Upper lobe of left lung (tissue), 6 donors: ENCODE data around the gene FBXW11. TPM values are rescaled to one million over a fixed set of nuclear protein-coding genes. Genes with fewer than 3 reads are reported as not detected.
A peak's percentile ranks its signal among the peaks of the same experiment; 100 is the strongest.

ENCODE experiments used
- ATAC-seq, 2 donors: fragments of 200-7000 bp; cut with Tn5 transposase; one replicate each; pipeline ENCODE4 v1.9.1; 2022; ENCODE audit warnings: mild to moderate bottlenecking in 2 of 2, moderate library complexity in 2 of 2; ENCODE audit not compliant: low FRiP score in 2 of 2
- DNase-seq, 2 donors: peaks; one replicate each; pipeline ENCODE4 v3.0.0-alpha.2; 2019 to 2020
- H3K27ac ChIP-seq, 4 donors: fragments of 200-600 bp; sonication (generic); one replicate each; pipeline ENCODE4 v1.5.1; 2016 to 2019
- H3K27me3 ChIP-seq, 4 donors: fragments of 200-600 bp; sonication (generic); one replicate each; pipeline ENCODE4 v1.5.1; 2017 to 2019
- H3K36me3 ChIP-seq, 4 donors: fragments of 200-600 bp; sonication (generic); one replicate each; pipeline ENCODE4 v1.5.1; 2016 to 2019
- H3K4me1 ChIP-seq, 4 donors: fragments of 200-600 bp; sonication (generic); one replicate each; pipeline ENCODE4 v1.5.1; 2018 to 2019
- H3K4me3 ChIP-seq, 4 donors: fragments of 200-600 bp; sonication (generic); one replicate each; pipeline ENCODE4 v1.5.1; 2017 to 2019; ENCODE audit warnings: mild to moderate bottlenecking in 2 of 4, moderate library complexity in 1 of 4
- H3K9me3 ChIP-seq, 4 donors: fragments of 200-600 bp; sonication (generic); one replicate each; pipeline ENCODE4 v1.5.1; 2018 to 2019
- EP300 ChIP-seq, 4 donors: sonication (generic); formaldehyde crosslinking; IDR thresholded peaks; one replicate each; pipeline ENCODE4 v1.5.1; 2017; ENCODE audit warnings: antibody characterized with exemption in 4 of 4, control low read depth in 2 of 4
- POLR2A ChIP-seq, 4 donors: fragments of 450-650 bp; IDR thresholded peaks; one replicate each; pipeline ENCODE4 v1.5.1; 2016 to 2017; ENCODE audit warnings: antibody characterized with exemption in 4 of 4, mild to moderate bottlenecking in 2 of 4
- POLR2AphosphoS5 ChIP-seq, 2 donors: sonication (generic); formaldehyde crosslinking; IDR thresholded peaks; one replicate each; pipeline ENCODE4 v1.5.1; 2017; ENCODE audit warnings: antibody characterized with exemption in 2 of 2
- WGBS, 2 donors: methylation state at CpG; one replicate each; pipeline ENCODE4 v1.1.5; 2017 to 2018; 5-methylcytosine and 5-hydroxymethylcytosine counted together
- total RNA-seq, 6 donors: library from RNA; depleted of rRNA in 4 of 6; stranded (reverse); fragments of >200 nt in 4 of 6; gene quantifications; one replicate each; pipeline versions ENCODE4 v1.1.0 to v1.2.1, GENCODE V29; 2016 to 2021
- TF ChIP-seq, protein P1 (sequence below), 6 experiments: fragments of 450-650 bp in 4 of 6; fragments of 200-600 bp in 2 of 6; sonication (generic) in 2 of 6; IDR thresholded peaks; one replicate each; pipeline ENCODE4 v1.5.1; 2016 to 2019; ENCODE audit warnings: antibody characterized with exemption in 6 of 6
- donor health status: DM: no; HTN: no; CAD: no; lungs with moderate emphysema.
- donor health status: DM: no; HTN: yes; CAD: no; lungs with severe emphysema.

Gene FBXW11
- total RNA-seq, 6 donors from 2014 or later = 37.2 to 80.0 (median 48.9) TPM

DNA sequence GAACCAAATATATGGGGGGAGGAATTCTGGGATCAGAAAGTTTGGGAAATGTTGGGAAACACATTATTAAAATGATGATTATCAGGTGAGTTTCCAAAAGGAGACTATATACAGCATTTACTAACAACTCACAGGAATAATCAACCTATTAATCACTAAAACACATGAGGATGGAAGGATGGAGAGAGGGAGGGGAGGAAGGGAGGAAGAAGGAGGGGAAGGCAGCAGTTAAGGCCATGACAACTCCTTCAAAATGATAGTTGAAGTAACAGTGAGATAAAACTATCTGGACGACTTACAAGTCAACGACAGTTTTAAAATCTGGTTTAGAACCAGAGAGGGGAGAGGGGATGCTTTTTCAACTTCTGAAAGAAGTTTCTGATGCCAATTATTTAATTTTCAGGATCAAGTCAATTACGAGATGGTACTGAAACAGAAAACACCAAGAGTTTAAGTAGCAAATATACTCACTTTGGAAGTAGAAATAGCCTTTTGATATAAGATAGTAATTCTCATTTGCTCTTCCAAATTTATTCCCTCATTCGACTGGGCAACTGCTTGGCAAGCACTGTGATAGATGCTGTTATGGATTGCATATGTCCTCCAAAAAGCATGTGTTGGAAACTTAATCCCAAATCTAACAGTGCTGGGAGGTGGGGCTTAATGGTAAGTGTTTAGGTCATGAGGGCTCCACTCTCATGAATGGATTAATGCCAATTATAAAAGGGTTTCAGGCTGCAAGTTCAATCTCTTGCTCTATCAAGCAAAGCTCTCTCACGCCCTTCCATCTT is 30.4 kb downstream of the FBXW11 start:
- no peaks in the 10 kb centered on the region for H3K36me3 ChIP-seq
- no peak for TF ChIP-seq EP300 (IDR thresholded peaks at IDR 0.05)
- TF ChIP-seq, protein P1, sequence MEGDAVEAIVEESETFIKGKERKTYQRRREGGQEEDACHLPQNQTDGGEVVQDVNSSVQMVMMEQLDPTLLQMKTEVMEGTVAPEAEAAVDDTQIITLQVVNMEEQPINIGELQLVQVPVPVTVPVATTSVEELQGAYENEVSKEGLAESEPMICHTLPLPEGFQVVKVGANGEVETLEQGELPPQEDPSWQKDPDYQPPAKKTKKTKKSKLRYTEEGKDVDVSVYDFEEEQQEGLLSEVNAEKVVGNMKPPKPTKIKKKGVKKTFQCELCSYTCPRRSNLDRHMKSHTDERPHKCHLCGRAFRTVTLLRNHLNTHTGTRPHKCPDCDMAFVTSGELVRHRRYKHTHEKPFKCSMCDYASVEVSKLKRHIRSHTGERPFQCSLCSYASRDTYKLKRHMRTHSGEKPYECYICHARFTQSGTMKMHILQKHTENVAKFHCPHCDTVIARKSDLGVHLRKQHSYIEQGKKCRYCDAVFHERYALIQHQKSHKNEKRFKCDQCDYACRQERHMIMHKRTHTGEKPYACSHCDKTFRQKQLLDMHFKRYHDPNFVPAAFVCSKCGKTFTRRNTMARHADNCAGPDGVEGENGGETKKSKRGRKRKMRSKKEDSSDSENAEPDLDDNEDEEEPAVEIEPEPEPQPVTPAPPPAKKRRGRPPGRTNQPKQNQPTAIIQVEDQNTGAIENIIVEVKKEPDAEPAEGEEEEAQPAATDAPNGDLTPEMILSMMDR (IDR thresholded peaks at IDR 0.05) = no peak
- TF ChIP-seq POLR2AphosphoS5 (IDR thresholded peaks at IDR 0.05) = no peak
- no peak for TF ChIP-seq POLR2A (IDR thresholded peaks at IDR 0.05)
- peaks cover 3 to 32% (median 9%) of the 10 kb centered on the region in 4 donors for H3K4me1 ChIP-seq
- peaks cover 3 to 21% (median 12%) of the 10 kb centered on the region in 4 donors for H3K9me3 ChIP-seq
- no peak overlapping the region for H3K27ac ChIP-seq
- H3K27me3 ChIP-seq = no peaks in the 10 kb centered on the region
- ATAC-seq = no peak
- H3K4me3 ChIP-seq = no peak overlapping the region
- WGBS, 2 donors = 75 to 77% methylated on average over 5 of the region's 5 CpGs
- DNase-seq = no peak

DNA sequence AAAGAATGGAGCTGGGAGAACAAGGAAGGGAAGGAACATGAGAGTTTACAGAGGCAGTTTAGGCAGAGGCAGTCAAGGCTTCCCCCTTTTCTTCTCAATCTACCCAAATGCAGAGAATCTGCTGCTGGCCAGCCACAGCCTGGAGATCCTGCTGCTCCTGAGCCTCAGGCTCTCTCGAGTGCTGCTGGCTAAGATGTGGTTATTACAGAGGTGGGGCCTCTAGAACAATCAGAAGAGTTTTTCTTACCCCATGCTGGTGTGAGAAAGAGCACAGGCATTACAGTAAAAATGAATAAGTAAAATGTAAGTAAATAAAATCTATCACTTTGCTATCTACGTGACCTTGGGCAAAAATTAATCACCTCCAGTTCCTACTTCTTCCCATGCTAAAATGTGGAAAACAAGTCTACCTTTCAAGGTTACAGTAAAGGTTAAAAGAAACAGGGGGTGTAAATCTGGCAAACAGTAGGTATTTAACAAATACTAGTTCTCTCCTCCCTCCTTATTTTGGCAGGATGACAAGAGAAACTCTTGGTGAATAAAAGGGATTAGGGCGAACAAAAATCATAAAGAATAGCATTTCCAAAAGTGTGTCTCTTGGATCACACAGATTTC is 31.1 kb downstream of the FBXW11 start:
- no peaks in the 10 kb centered on the region for H3K36me3 ChIP-seq
- ATAC-seq (no peak), DNase-seq (peak in 1 of 2 donors; percentile 36)
- H3K27ac ChIP-seq = no peak overlapping the region
- H3K4me1 ChIP-seq = peaks cover 3 to 32% (median 9%) of the 10 kb centered on the region in 4 donors
- no peak for TF ChIP-seq POLR2A (IDR thresholded peaks at IDR 0.05)
- TF ChIP-seq EP300 (IDR thresholded peaks at IDR 0.05) = no peak
- H3K27me3 ChIP-seq = no peaks in the 10 kb centered on the region
- no peak overlapping the region for H3K4me3 ChIP-seq
- WGBS, 2 donors = 59 to 66% methylated on average over 3 of the region's 3 CpGs
- peaks cover 2 to 17% (median 11%) of the 10 kb centered on the region in 4 donors for H3K9me3 ChIP-seq

DNA sequence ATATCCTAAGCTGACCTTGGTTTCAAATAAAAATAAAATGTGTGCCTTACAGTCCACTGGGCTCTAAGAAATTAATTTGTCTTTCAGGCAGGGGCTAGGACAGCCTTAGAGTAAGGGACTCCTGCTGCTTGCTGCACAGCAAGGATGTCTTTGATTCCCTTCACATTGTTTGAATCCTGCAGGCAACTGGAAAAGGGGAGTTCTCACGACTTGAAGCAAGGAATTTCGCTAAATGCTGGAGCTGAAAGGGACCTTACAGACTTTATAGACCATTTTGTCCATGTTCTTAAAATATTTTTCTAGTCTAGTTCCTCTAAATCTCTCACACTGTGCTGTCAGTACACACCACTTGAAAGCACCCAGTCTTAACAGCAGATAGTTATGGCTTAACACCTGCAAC is 35.6 kb downstream of the FBXW11 start:
- Histone ChIP-seq H3K9me3 (no peaks in the 10 kb centered on the region), H3K36me3 (no peaks in the 10 kb centered on the region), H3K27me3 (no peaks in the 10 kb centered on the region), H3K27ac (no peak overlapping the region), H3K4me1 (peaks cover 8 to 41% (median 15%) of the 10 kb centered on the region in 4 donors), H3K4me3 (no peak overlapping the region)
- ATAC-seq = no peak
- no peak for DNase-seq
- WGBS, 2 donors = 81 to 94% methylated on average over 2 of the region's 2 CpGs
- TF ChIP-seq POLR2AphosphoS5 (IDR thresholded peaks at IDR 0.05) (no peak), POLR2A (IDR thresholded peaks at IDR 0.05) (no peak), EP300 (IDR thresholded peaks at IDR 0.05) (no peak)
- TF ChIP-seq, protein P1 (IDR thresholded peaks at IDR 0.05) = no peak

DNA sequence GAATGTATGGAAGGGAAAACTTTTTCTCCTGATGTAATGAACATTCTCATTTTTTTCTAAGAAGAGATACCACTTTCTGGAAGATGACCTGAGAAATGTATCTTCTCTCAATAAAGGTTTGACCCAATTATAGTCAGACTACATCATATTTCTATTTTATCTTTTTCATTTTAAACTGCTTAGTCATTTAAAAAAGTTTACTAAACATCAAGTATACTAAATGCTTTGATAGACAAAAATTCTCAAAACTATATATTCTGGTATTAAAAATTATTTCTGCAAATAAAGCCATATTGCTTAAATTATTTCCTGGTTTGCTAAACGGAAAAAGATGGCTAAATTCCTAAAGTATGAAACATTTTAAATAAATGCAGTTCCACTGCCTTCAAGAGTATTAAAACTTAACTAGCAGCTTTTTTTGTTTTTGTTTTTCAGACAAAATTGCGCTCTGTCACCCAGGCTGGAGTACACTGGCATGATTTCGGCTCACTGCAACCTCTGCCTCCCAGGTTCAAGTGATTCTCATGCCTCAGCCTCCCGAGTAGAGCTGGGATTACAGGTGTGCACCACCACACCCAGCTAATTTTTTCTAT is 37.1 kb downstream of the FBXW11 start:
- no peak for ATAC-seq
- TF ChIP-seq, protein P1 (IDR thresholded peaks at IDR 0.05) = no peak
- no peak for TF ChIP-seq POLR2A (IDR thresholded peaks at IDR 0.05)
- no peak for TF ChIP-seq EP300 (IDR thresholded peaks at IDR 0.05)
- TF ChIP-seq POLR2AphosphoS5 (IDR thresholded peaks at IDR 0.05) = no peak
- no peak overlapping the region for H3K27ac ChIP-seq
- H3K27me3 ChIP-seq = no peaks in the 10 kb centered on the region
- DNase-seq = no peak
- no peaks in the 10 kb centered on the region for H3K9me3 ChIP-seq
- no peaks in the 10 kb centered on the region for H3K36me3 ChIP-seq
- no peak overlapping the region for H3K4me3 ChIP-seq
- 81 to 86% methylated on average over 4 of the region's 4 CpGs for WGBS, 2 donors
- peaks cover 8 to 29% (median 17%) of the 10 kb centered on the region in 4 donors for H3K4me1 ChIP-seq

DNA sequence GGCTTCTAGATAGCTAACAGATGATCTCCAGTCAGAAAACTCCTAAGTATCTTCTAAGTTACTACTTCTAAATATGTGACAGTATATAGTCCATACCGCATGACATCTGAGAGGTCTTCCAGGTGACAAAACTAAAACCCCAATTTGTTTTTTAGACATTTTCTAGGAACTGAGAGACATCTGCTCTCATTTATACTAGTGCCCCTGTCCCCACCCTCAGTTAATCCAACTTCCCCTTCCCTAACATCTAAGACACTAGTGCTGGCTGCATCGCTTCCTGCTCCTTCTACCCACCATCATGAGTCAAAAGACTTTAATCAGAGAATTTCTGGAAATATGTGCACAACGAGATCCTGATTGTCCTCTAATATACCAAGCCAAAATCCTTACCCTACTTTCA is 37.9 kb downstream of the FBXW11 start:
- H3K4me3 ChIP-seq = no peak overlapping the region
- no peak for ATAC-seq
- no peak for DNase-seq
- no peaks in the 10 kb centered on the region for H3K27me3 ChIP-seq
- no peaks in the 10 kb centered on the region for H3K9me3 ChIP-seq
- no peaks in the 10 kb centered on the region for H3K36me3 ChIP-seq
- WGBS, 2 donors = 69 to 80% methylated on average over 3 of the region's 3 CpGs
- peaks cover 8 to 29% (median 17%) of the 10 kb centered on the region in 4 donors for H3K4me1 ChIP-seq
- no peak overlapping the region for H3K27ac ChIP-seq
- TF ChIP-seq EP300 (IDR thresholded peaks at IDR 0.05) (no peak), POLR2AphosphoS5 (IDR thresholded peaks at IDR 0.05) (no peak), POLR2A (IDR thresholded peaks at IDR 0.05) (no peak)
- TF ChIP-seq, protein P1 (IDR thresholded peaks at IDR 0.05) = no peak
